ENCODE data around the gene DCXR.

- TF ChIP-seq MYC (CRISPR knock-in tag; IDR thresholded peaks at IDR 0.05; ENCODE audit: borderline replicate concordance) (no peak), ZNF432 (CRISPR knock-in tag; IDR thresholded peaks at IDR 0.05; ENCODE audit: borderline replicate concordance) (no peak), CTCF (CRISPR knock-in tag; IDR thresholded peaks at IDR 0.05) (no peak), ZNF614 (CRISPR knock-in tag; IDR thresholded peaks at IDR 0.05; ENCODE audit: borderline replicate concordance) (no peak), EZH2 (conservative IDR thresholded peaks at IDR 0.05; ENCODE audit: low read depth, low read length) (no peak), ZNF333 (CRISPR knock-in tag; IDR thresholded peaks at IDR 0.05; ENCODE audit: borderline replicate concordance) (no peak), MXI1 (IDR thresholded peaks at IDR 0.05; ENCODE audit: borderline replicate concordance, low read depth, low read length) (no peak), POLR2AphosphoS5 (IDR thresholded peaks at IDR 0.05; ENCODE audit: low read depth, low read length) (no peak), RXRA (CRISPR knock-in tag; IDR thresholded peaks at IDR 0.05) (no peak), FOXM1 (CRISPR knock-in tag; IDR thresholded peaks at IDR 0.05) (no peak), ZFP91 (CRISPR knock-in tag; IDR thresholded peaks at IDR 0.05; ENCODE audit: borderline replicate concordance) (no peak), NR2C2 (CRISPR knock-in tag; IDR thresholded peaks at IDR 0.05; ENCODE audit: borderline replicate concordance) (no peak), ZNF781 (CRISPR knock-in tag; IDR thresholded peaks at IDR 0.05; ENCODE audit: borderline replicate concordance, not compliant biosample characterization) (no peak), ETS1 (CRISPR knock-in tag; IDR thresholded peaks at IDR 0.05) (no peak)
These were observed 28.1 kb downstream of the DCXR start for GRCh38 chr17:82009413-82009812.
